Liver (tissue), 9 donors: ENCODE measurements around the gene KCNJ4. TPM values are rescaled to one million over a fixed set of nuclear protein-coding genes. Genes with fewer than 3 reads are reported as not detected.

Source experiments
- DNase-seq: peaks from one replicate; pipeline ENCODE4 v3.0.0-alpha.2; 2017; ENCODE audit warnings: low spot score
- H3K27ac ChIP-seq, 2 donors: one replicate each; pipeline ENCODE4 v1.7.0; 2013; ENCODE audit warnings: inconsistent platforms in 2 of 2, low read length in 2 of 2, control low read depth in 1 of 2, low read depth in 1 of 2, mild to moderate bottlenecking in 1 of 2
- H3K27me3 ChIP-seq, 4 donors: one replicate each; pipeline versions ENCODE4 v1.6.1 to v1.7.0; 2013; ENCODE audit warnings: low read length in 3 of 4, inconsistent platforms in 1 of 4, mild to moderate bottlenecking in 1 of 4, moderate library complexity in 1 of 4; ENCODE audit not compliant: control insufficient read depth in 4 of 4, insufficient read depth in 4 of 4
- H3K36me3 ChIP-seq, 4 donors: one replicate each; pipeline versions ENCODE4 v1.6.1 to v1.7.0; 2013; ENCODE audit warnings: low read length in 3 of 4, mild to moderate bottlenecking in 3 of 4, low read depth in 1 of 4, moderate library complexity in 1 of 4; ENCODE audit not compliant: control insufficient read depth in 4 of 4, insufficient read depth in 3 of 4
- H3K4me1 ChIP-seq, 4 donors: one replicate each; pipeline versions ENCODE4 v1.6.1 to v1.7.0; 2013; ENCODE audit warnings: low read length in 3 of 4, mild to moderate bottlenecking in 3 of 4, moderate library complexity in 1 of 4; ENCODE audit not compliant: control insufficient read depth in 4 of 4, insufficient read depth in 4 of 4
- H3K4me3 ChIP-seq, 3 donors: one replicate each; pipeline versions ENCODE4 v1.6.1 to v1.7.0; 2013; ENCODE audit warnings: low read length in 3 of 3, control low read depth in 1 of 3, low read depth in 1 of 3, mild to moderate bottlenecking in 1 of 3
- H3K9ac ChIP-seq, 2 donors: one replicate each; pipeline ENCODE4 v1.7.0; 2013; ENCODE audit warnings: low read length in 2 of 2, mild to moderate bottlenecking in 2 of 2, moderate library complexity in 2 of 2, control low read depth in 1 of 2, low read depth in 1 of 2
- H3K9me3 ChIP-seq, 4 donors: one replicate each; pipeline versions ENCODE4 v1.6.1 to v1.7.0; 2013; ENCODE audit warnings: low read length in 3 of 4; ENCODE audit not compliant: control insufficient read depth in 4 of 4
- FOXA1 ChIP-seq: IDR thresholded peaks from 2 replicates; pipeline ENCODE4 v1.6.1; 2016; ENCODE audit warnings: antibody characterized with exemption
- GABPA ChIP-seq, 2 donors: IDR thresholded peaks in 1 of 2; conservative IDR thresholded peaks in 1 of 2; 2 replicates each; pipeline ENCODE4 v1.6.1; 2016; ENCODE audit warnings: antibody characterized with exemption in 2 of 2, mild to moderate bottlenecking in 1 of 2, moderate library complexity in 1 of 2
- JUND ChIP-seq, 2 donors: IDR thresholded peaks; 2 replicates each; pipeline ENCODE4 v1.6.1; 2016; ENCODE audit warnings: antibody characterized with exemption in 2 of 2
- RXRA ChIP-seq, 2 donors: IDR thresholded peaks; 2 replicates each; pipeline ENCODE4 v1.6.1; 2017 to 2018; ENCODE audit warnings: antibody characterized with exemption in 2 of 2, mild to moderate bottlenecking in 1 of 2
- TAF1 ChIP-seq: conservative IDR thresholded peaks from 2 replicates; pipeline ENCODE4 v1.6.1; 2016; ENCODE audit warnings: antibody characterized with exemption, mild to moderate bottlenecking
- YY1 ChIP-seq: IDR thresholded peaks from 2 replicates; pipeline ENCODE4 v1.6.1; 2016; ENCODE audit warnings: antibody characterized with exemption, mild to moderate bottlenecking
- WGBS: extraction: QIAGEN DNeasy Blood & Tissue Kit; methylation state at CpG from one replicate; pipeline ENCODE4 v1.1.7; 2013; 5-methylcytosine and 5-hydroxymethylcytosine counted together
- polyA plus RNA-seq, 2 donors: library from polyadenylated mRNA; stranded (reverse) in 1 of 2; unstranded in 1 of 2; fragments of 200-250 nt in 1 of 2; fragments of >200 nt in 1 of 2; fragmentation: Nextera tagmentation in 1 of 2; extraction: Ambion mirVana in 1 of 2; gene quantifications; one replicate each; pipeline versions ENCODE4 v1.2.1 to v1.2.3, GENCODE V29; 2013 to 2015
- total RNA-seq, 2 donors: library from RNA; depleted of rRNA; stranded (reverse); fragments of >200 nt; gene quantifications; one replicate each; pipeline ENCODE4 v1.2.3, GENCODE V29; 2014
- TF ChIP-seq, protein P1 (sequence below): IDR thresholded peaks from 2 replicates; pipeline ENCODE4 v1.6.1; 2016; ENCODE audit warnings: antibody characterized with exemption
- TF ChIP-seq, protein P2 (sequence below): fragments of 150-350 bp; IDR thresholded peaks from 2 replicates; pipeline ENCODE4 v1.5.1; 2017; ENCODE audit warnings: improper control_type of control experiment, low read depth, low read length; ENCODE audit not compliant: missing input control
- TF ChIP-seq, protein P3 (sequence below): IDR thresholded peaks from 2 replicates; pipeline ENCODE4 v1.6.1; 2016; ENCODE audit warnings: antibody characterized with exemption
- donor health status: healthy.
- donor health status: healthy.
- donor health status: healthy.
- donor health status: healthy.
- donor health status: healthy.

The KCNJ4 gene
- total and polyA plus RNA-seq, 4 donors = 0.05 TPM; not detected in 3

DNA sequence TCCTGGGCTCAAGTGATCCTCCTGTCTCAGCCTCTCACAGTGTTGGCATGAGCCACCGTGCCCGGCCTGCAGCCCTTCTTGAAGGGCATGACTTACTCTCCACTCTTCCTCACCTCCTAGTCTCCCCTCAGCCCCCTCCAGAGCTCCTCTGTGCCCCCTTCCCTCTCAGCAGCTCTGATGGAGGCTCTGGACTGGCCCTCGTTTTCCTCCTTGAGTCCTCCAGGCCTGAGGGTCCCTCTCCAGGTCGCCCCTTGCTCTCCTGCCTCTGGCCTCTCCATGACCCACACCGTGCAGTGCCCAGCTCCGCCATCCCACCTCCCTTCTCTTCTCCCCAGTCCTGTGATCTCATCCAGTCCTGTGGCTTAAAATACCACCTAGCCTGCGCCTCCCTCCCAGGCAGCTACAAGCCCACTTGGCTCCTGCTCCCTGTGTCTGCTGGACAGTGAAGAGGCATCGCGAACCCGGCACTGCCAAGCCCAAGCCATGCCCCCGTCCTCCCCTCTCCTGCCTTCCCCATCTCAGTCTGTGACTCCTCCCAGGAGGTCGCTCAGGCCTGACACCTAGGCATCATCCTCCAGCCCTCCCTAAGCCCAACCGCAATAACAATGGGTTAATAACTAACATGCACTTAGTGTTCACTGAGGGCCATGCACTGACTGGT, 11.9 kb downstream of the KCNJ4 start:
- H3K4me3 ChIP-seq = no peak overlapping the region
- no peaks in the 10 kb centered on the region for H3K9me3 ChIP-seq
- H3K9ac ChIP-seq = no peak overlapping the region
- WGBS = 75% methylated on average over 13 of the region's 13 CpGs
- H3K27me3 ChIP-seq = no peaks in the 10 kb centered on the region
- no peak overlapping the region for H3K27ac ChIP-seq
- no peaks in the 10 kb centered on the region for H3K36me3 ChIP-seq
- no peak for TF ChIP-seq YY1
- TF ChIP-seq GABPA (IDR thresholded peaks at IDR 0.05 in 1 of 2, conservative IDR thresholded peaks at IDR 0.05 in 1 of 2) = no peak
- no peak for TF ChIP-seq TAF1
- TF ChIP-seq RXRA (IDR thresholded peaks at IDR 0.05) = no peak
- TF ChIP-seq, protein P1, sequence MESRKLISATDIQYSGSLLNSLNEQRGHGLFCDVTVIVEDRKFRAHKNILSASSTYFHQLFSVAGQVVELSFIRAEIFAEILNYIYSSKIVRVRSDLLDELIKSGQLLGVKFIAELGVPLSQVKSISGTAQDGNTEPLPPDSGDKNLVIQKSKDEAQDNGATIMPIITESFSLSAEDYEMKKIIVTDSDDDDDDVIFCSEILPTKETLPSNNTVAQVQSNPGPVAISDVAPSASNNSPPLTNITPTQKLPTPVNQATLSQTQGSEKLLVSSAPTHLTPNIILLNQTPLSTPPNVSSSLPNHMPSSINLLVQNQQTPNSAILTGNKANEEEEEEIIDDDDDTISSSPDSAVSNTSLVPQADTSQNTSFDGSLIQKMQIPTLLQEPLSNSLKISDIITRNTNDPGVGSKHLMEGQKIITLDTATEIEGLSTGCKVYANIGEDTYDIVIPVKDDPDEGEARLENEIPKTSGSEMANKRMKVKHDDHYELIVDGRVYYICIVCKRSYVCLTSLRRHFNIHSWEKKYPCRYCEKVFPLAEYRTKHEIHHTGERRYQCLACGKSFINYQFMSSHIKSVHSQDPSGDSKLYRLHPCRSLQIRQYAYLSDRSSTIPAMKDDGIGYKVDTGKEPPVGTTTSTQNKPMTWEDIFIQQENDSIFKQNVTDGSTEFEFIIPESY = no peak
- DNase-seq = no peak
- no peaks in the 10 kb centered on the region for H3K4me1 ChIP-seq

DNA sequence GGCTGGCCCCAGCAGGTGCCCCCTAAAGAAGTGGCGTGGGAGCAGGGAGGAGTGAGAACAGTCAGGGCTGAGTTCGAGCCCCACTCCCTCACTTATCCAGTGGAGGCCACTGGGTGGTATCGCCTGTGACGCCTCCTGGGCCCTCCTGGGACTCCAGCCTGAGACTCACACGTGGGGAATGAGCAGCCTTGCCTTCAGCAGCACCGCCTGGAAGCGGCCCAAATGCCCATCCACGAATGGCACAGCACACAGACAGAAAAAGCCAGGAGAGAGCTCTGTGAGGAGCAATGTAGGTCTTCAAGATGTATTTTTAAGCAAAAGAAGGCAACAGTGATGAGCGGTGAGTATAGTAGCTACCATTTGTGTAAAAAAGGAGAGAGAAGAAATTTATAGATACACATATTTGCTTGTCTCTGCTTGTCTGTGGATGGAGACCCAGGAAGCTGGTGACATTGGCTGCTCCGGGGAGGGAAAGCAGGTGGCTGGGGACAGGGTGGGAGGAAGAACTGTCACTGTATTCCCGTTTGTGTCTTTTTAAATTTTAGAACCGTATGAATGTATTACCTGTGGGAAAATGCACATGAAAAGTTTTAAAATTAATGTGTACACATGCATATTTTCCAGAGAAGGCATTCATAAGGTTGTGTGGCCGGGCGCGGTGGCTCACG, 13.2 kb downstream of the KCNJ4 start:
- H3K36me3 ChIP-seq = no peaks in the 10 kb centered on the region
- no peaks in the 10 kb centered on the region for H3K9me3 ChIP-seq
- DNase-seq = no peak
- H3K4me1 ChIP-seq = no peaks in the 10 kb centered on the region
- H3K4me3 ChIP-seq = no peak overlapping the region
- no peak overlapping the region for H3K27ac ChIP-seq
- no peak for TF ChIP-seq JUND (IDR thresholded peaks at IDR 0.05)
- no peak for TF ChIP-seq YY1
- no peak overlapping the region for H3K9ac ChIP-seq
- H3K27me3 ChIP-seq = no peaks in the 10 kb centered on the region
- WGBS = 81% methylated on average over 16 of the region's 16 CpGs

DNA sequence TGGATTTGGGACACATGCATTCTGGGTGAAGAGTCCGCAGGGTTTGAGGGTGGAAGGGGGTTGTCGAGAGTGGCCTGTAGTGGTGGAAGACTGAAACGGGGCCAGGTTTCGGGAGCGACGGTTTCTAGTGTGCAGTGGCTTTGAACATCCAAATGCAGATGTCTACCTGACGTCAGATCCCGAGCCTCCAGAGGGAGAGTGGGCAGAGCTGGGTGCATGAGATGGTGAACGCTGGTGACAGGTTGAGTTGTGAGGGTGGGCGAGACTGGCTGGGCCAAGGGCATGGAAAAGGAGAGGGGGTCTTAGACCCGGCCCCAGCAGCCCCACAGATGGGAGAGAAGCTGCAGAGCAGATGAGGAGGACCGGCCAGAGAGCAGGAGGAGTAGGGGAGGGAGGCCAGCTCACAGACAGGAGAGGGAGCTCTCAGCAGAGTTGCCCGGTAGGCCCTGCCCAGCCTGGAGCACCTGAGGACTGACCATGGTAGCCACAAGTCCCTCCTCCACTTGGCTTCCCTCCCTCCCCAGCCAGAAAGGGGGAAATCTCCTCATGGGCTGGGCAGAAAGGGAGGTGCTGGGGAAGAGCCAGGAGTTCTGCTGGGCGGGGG, 14.2 kb downstream of the KCNJ4 start:
- no peaks in the 10 kb centered on the region for H3K9me3 ChIP-seq
- no peak overlapping the region for H3K9ac ChIP-seq
- H3K27me3 ChIP-seq = no peaks in the 10 kb centered on the region
- no peak for DNase-seq
- H3K27ac ChIP-seq = no peak overlapping the region
- whole genome bisulfite sequencing = 84% methylated on average over 14 of the region's 14 CpGs
- no peak overlapping the region for H3K4me3 ChIP-seq
- H3K4me1 ChIP-seq = no peaks in the 10 kb centered on the region
- no peaks in the 10 kb centered on the region for H3K36me3 ChIP-seq
- TF ChIP-seq FOXA1 (no peak), RXRA (IDR thresholded peaks at IDR 0.05) (no peak), YY1 (no peak)
- TF ChIP-seq, protein P2, sequence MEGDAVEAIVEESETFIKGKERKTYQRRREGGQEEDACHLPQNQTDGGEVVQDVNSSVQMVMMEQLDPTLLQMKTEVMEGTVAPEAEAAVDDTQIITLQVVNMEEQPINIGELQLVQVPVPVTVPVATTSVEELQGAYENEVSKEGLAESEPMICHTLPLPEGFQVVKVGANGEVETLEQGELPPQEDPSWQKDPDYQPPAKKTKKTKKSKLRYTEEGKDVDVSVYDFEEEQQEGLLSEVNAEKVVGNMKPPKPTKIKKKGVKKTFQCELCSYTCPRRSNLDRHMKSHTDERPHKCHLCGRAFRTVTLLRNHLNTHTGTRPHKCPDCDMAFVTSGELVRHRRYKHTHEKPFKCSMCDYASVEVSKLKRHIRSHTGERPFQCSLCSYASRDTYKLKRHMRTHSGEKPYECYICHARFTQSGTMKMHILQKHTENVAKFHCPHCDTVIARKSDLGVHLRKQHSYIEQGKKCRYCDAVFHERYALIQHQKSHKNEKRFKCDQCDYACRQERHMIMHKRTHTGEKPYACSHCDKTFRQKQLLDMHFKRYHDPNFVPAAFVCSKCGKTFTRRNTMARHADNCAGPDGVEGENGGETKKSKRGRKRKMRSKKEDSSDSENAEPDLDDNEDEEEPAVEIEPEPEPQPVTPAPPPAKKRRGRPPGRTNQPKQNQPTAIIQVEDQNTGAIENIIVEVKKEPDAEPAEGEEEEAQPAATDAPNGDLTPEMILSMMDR = no peak
- TF ChIP-seq, protein P3, sequence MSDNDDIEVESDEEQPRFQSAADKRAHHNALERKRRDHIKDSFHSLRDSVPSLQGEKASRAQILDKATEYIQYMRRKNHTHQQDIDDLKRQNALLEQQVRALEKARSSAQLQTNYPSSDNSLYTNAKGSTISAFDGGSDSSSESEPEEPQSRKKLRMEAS = no peak
- TF ChIP-seq, protein P1 = no peak
